Activated CD4-positive, alpha-beta T cell treated with anti-CD3 and anti-CD28 coated beads, Interleukin-2, amount 10 ng/mL, durations not matched to agents 7 days and 5 days (primary cell): ENCODE data around the gene ARHGAP26. TPM values are rescaled to one million over a fixed set of nuclear protein-coding genes. Genes with fewer than 3 reads are reported as not detected.
"Not testable (repeated sequence)": the region's sequence is repeated elsewhere in the genome, so short reads cannot be mapped to it uniquely, and the experiment has no call there.

Experiments
- CTCF ChIA-PET: fragments of 350-600 bp; sonication (Branson Sonifier 250); formaldehyde crosslinking; loops from one replicate; lab custom pipeline; 2021; ENCODE audit warnings: antibody characterized with exemption; lab: Charles Lee
- POLR2A ChIA-PET: fragments of 350-600 bp; sonication (Branson Sonifier 250); formaldehyde crosslinking; loops from one replicate; lab custom pipeline; 2021; ENCODE audit warnings: antibody characterized with exemption; lab: Charles Lee
- DNase-seq: peaks from one replicate; pipeline ENCODE4 v3.0.0-alpha.2; 2020
- H3K27ac Mint-ChIP-seq: one replicate; pipeline ENCODE4 v1.8.0; 2021; ENCODE audit warnings: mild to moderate bottlenecking, moderate library complexity, mixed read lengths
- H3K27me3 Mint-ChIP-seq: one replicate; pipeline ENCODE4 v1.8.0; 2021; ENCODE audit warnings: mixed read lengths
- H3K36me3 Mint-ChIP-seq: one replicate; pipeline ENCODE4 v1.8.0; 2021; ENCODE audit warnings: low read depth, mixed read lengths
- H3K4me1 Mint-ChIP-seq: one replicate; pipeline ENCODE4 v1.8.0; 2021; ENCODE audit warnings: mixed read lengths
- H3K4me3 Mint-ChIP-seq: one replicate; pipeline ENCODE4 v1.8.0; 2021; ENCODE audit warnings: mild to moderate bottlenecking, moderate library complexity, mixed read lengths
- H3K9me3 Mint-ChIP-seq: one replicate; pipeline ENCODE4 v1.8.0; 2021; ENCODE audit warnings: mixed read lengths
- total RNA-seq, 2 experiments: library from RNA; stranded (reverse); gene quantifications; one replicate each; pipeline ENCODE4 v1.2.3, GENCODE V29; 2021

Gene ARHGAP26
- total RNA-seq, 2 experiments from 2014 or later, result 21.0 to 21.5 TPM

DNA sequence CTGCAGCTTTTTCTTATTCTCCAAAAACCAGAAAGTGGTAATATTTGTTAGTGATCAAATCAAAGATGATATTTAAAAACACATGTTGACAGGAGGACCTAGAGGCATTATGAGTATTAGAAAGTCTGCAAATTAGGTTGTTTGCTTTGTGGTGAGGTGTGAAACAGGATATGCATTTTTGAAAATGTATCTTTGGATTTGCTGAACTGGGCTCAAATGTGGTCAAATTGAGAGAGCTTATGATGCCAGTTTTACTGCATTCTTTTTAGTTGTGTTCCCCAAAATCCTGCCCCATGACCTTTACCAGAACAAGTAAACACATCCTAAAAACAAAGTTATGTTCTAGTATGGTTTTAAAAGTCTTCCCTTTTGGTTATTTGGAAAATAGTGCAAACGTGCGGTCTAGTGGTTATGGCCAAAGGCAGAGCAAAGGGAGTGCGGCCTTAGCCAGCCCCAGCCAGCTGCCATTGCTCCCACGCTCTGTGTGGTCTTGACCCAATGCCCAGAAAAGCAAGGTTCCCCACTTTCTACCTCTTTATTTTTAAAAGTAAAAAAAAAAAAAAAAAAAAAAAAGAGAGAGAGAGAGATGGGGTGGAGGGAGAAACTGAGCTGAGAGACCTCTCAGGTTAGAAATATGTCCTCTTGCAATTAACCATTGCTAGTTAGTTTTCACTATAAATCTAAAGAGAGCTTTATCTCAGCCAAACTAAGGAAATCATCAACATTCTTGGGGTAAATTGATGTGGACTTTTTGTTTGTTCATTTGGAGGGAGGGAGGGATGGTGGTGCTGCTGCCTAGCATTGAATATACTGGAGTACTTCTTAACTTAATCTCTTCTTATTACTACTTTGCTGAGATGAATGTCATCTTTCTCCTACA lies 176.6 kb downstream of the ARHGAP26 start:
- peaks cover 21% of the 10 kb centered on the region for H3K4me1 Mint-ChIP-seq
- H3K9me3 Mint-ChIP-seq, result no peaks in the 10 kb centered on the region
- H3K36me3 Mint-ChIP-seq, result peaks cover 10% of the 10 kb centered on the region
- H3K27me3 Mint-ChIP-seq, result no peaks in the 10 kb centered on the region
- H3K27ac Mint-ChIP-seq, result peak overlapping the region; percentile 22
- DNase-seq, result no peak
- H3K4me3 Mint-ChIP-seq, result no peak overlapping the region
- ChIA-PET POLR2A (interaction anchor here (0.6 to 0.7 kb wide), 2 partner anchors 240 to 673 kb away, joined by 3 read pairs; no protein-coding TSS in a partner anchor), CTCF (interaction anchor here (0.6 kb wide), 1 partner anchor 180 kb away, joined by 3 read pairs; no protein-coding TSS in a partner anchor)

DNA sequence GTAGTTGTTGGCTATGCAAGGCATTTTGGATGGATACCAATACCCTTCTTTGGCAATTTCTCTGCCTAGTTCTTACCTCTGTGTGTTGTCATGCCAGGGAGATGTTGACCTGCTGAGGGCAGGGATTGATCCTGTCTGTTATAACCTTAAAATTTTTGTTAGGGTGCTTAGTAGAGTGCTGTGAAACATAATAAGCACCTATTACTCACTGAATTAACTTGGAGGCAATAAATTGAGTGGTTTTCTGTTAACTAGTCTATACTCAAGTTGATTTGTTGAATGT lies 177.2 kb downstream of the ARHGAP26 start:
- peaks cover 5% of the 10 kb centered on the region for H3K9me3 Mint-ChIP-seq
- peaks cover 10% of the 10 kb centered on the region for H3K36me3 Mint-ChIP-seq
- ChIA-PET CTCF (no interaction called here), POLR2A (no interaction called here)
- H3K4me1 Mint-ChIP-seq, result peaks cover 24% of the 10 kb centered on the region
- no peak overlapping the region for H3K27ac Mint-ChIP-seq
- H3K27me3 Mint-ChIP-seq, result no peaks in the 10 kb centered on the region
- no peak overlapping the region for H3K4me3 Mint-ChIP-seq
- no peak for DNase-seq

DNA sequence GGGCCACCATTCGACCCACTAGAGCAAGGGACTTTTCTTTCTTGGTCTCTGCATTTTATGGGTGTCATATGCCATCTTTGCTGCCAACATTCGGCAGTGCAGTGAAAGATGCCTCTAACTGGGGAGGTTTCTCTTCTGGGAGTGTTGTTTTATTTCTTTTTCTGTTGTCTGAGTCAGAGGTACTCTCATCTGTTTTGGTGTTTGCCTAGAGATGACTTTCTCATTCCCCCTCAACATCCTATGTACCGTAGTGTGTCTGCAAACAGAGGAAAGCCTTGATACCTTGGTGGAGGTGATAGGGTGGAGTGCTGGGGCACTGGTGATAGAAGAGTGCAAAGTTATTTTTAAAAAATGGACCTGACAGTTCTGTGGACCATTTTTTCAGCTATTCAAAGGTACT lies 182.1 kb downstream of the ARHGAP26 start:
- no peaks in the 10 kb centered on the region for H3K27me3 Mint-ChIP-seq
- no peak overlapping the region for H3K4me3 Mint-ChIP-seq
- ChIA-PET CTCF (interaction anchor here (0.7 to 1.2 kb wide), 2 partner anchors 12 to 17 kb away, joined by 3 to 4 read pairs; no protein-coding TSS in a partner anchor), POLR2A (no interaction called here)
- H3K4me1 Mint-ChIP-seq, result peaks cover 11% of the 10 kb centered on the region
- H3K9me3 Mint-ChIP-seq, result peaks cover 5% of the 10 kb centered on the region
- no peak overlapping the region for H3K27ac Mint-ChIP-seq
- no peak for DNase-seq
- peaks cover 16% of the 10 kb centered on the region for H3K36me3 Mint-ChIP-seq

DNA sequence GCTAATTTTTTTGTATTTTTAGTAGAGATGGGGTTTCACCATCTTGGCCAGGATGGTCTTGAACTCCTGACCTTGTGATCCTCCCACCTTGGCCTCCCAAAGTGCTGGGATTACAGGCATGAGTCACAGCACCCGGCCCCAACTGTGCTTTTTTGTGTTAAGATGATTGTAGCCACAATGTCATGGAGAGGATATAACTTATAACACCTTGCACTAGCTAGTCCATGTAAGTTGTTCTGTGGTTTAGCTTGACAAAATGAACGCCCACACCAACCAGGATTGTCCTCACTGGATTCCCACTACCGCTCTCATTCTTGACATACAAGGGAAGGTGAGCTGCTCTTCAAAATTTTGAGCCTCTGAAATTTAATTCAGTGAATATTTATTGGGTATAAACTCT lies 182.7 kb downstream of the ARHGAP26 start:
- H3K27ac Mint-ChIP-seq, H3K4me3 Mint-ChIP-seq, H3K27me3 Mint-ChIP-seq, H3K4me1 Mint-ChIP-seq, H3K9me3 Mint-ChIP-seq, DNase-seq, POLR2A ChIA-PET: not testable (repeated sequence)
- H3K36me3 Mint-ChIP-seq, result peaks cover 16% of the 10 kb centered on the region
- CTCF ChIA-PET, result interaction anchor here (0.7 to 1.2 kb wide), 2 partner anchors 12 to 16 kb away, joined by 3 to 4 read pairs; no protein-coding TSS in a partner anchor

DNA sequence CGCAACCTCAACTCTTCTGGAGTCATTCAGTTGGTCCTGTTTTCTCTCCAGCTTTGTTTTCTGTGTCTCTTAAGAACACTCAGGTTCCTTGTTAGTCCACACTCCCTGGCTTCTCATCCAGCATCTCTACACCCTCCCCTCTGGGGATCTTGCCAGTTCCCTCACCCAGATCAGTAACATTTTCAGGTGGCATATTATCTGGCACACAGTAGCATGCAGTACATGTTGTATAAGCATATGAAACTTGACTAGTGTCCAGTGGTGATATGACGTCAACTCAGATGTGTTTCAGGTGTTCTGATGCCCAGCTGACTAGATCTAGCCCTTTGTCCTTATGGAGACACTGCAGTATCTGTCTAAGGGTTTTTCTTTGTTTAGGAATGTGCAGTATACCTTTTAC lies 184.3 kb downstream of the ARHGAP26 start:
- DNase-seq, result no peak
- Mint-ChIP-seq H3K4me1 (peaks cover 13% of the 10 kb centered on the region), H3K36me3 (peaks cover 13% of the 10 kb centered on the region), H3K27me3 (no peaks in the 10 kb centered on the region), H3K4me3 (no peak overlapping the region), H3K27ac (no peak overlapping the region), H3K9me3 (peaks cover 7% of the 10 kb centered on the region)
- ChIA-PET CTCF (no interaction called here), POLR2A (no interaction called here)

DNA sequence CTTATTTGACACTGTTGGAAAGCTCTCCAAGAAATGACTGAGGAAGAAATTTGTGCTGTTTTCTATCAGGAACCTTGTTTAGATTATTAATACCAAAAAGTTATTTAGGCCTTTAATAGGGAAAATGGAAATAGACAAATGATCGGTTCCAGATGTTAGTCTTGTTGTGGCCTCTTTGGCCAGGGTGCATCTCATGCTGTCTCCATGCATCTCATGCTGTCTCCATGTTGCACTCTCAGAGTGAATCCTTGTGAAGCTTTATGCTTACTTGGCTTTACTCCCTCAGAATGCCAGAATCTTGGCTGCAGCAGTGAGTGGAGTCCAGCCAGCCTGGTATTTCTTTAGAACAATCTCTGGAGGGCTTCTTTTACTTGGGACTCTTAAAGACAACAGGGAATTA lies 185.5 kb downstream of the ARHGAP26 start:
- no peak for DNase-seq
- peaks cover 7% of the 10 kb centered on the region for H3K9me3 Mint-ChIP-seq
- H3K27ac Mint-ChIP-seq, result no peak overlapping the region
- peaks cover 12% of the 10 kb centered on the region for H3K4me1 Mint-ChIP-seq
- no peak overlapping the region for H3K4me3 Mint-ChIP-seq
- peaks cover 10% of the 10 kb centered on the region for H3K36me3 Mint-ChIP-seq
- POLR2A ChIA-PET, result no interaction called here
- H3K27me3 Mint-ChIP-seq, result no peaks in the 10 kb centered on the region
- CTCF ChIA-PET, result no interaction called here

DNA sequence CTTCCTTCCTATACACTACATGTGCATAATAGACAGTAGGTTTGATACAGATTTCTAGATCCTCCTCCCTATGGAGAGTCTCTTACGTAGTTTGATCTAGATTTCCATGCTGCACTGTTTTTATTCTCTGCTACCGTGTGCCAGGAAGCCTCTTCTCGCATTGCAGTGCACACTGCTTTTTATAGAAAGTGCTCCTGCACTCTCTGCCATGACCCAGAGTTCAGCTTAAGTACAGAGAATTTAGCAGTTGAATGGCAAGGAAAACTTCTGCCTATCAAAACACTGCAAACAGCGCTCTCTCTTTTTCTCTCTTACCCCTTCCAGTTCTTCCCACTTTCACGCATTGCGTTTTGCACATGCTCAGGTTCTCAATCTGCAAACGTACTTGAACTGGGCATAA lies 187.4 kb downstream of the ARHGAP26 start:
- Mint-ChIP-seq H3K27ac (no peak overlapping the region), H3K27me3 (no peaks in the 10 kb centered on the region), H3K36me3 (peaks cover 13% of the 10 kb centered on the region), H3K4me3 (no peak overlapping the region), H3K9me3 (peaks cover 4% of the 10 kb centered on the region), H3K4me1 (peaks cover 11% of the 10 kb centered on the region)
- CTCF ChIA-PET, result no interaction called here
- DNase-seq, result no peak
- POLR2A ChIA-PET, result no interaction called here

DNA sequence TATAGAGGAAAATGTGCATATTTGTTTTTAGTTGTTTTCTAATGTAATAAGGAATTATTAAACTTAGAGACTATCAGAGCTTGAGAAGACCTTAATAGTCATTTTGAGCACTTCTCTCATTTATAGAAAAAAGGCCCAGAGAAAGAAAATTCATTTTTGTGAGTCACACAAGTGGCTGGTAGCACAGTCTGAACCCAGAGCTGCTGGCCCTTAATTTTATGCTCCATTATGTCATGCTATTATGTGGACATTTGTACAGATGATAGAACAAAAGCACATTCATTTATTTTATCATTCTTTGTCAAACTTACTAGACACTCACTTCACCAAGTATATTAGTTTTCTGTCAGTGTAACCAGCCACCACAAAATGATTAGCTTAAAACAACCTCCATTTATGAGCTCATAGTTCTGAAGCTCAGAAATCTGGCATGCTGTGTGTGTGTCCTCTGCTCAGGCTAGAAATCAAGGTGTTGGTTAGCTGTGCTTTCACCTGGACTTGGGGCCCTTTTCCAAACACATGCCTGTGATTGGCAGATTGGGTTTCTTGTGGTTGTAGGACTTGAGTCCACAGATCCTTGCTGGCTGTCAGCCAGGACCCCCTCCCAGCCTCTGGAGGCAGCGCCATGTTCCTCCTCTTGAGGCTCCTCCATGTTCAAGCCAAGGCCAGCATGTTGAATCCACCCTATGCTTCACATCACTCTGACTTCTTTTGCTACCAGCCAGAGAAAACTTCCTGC lies 188.9 kb downstream of the ARHGAP26 start:
- peaks cover 4% of the 10 kb centered on the region for H3K9me3 Mint-ChIP-seq
- no peaks in the 10 kb centered on the region for H3K27me3 Mint-ChIP-seq
- ChIA-PET POLR2A (interaction anchor here (1.0 kb wide), 1 partner anchor 44 kb away, joined by 3 read pairs; no protein-coding TSS in a partner anchor), CTCF (interaction anchor here (0.6 to 1.4 kb wide), 5 partner anchors 10 to 820 kb away, joined by 3 to 5 read pairs (median 4); no protein-coding TSS in a partner anchor)
- peaks cover 15% of the 10 kb centered on the region for H3K36me3 Mint-ChIP-seq
- no peak overlapping the region for H3K27ac Mint-ChIP-seq
- no peak overlapping the region for H3K4me3 Mint-ChIP-seq
- H3K4me1 Mint-ChIP-seq, result peaks cover 11% of the 10 kb centered on the region
- no peak for DNase-seq

DNA sequence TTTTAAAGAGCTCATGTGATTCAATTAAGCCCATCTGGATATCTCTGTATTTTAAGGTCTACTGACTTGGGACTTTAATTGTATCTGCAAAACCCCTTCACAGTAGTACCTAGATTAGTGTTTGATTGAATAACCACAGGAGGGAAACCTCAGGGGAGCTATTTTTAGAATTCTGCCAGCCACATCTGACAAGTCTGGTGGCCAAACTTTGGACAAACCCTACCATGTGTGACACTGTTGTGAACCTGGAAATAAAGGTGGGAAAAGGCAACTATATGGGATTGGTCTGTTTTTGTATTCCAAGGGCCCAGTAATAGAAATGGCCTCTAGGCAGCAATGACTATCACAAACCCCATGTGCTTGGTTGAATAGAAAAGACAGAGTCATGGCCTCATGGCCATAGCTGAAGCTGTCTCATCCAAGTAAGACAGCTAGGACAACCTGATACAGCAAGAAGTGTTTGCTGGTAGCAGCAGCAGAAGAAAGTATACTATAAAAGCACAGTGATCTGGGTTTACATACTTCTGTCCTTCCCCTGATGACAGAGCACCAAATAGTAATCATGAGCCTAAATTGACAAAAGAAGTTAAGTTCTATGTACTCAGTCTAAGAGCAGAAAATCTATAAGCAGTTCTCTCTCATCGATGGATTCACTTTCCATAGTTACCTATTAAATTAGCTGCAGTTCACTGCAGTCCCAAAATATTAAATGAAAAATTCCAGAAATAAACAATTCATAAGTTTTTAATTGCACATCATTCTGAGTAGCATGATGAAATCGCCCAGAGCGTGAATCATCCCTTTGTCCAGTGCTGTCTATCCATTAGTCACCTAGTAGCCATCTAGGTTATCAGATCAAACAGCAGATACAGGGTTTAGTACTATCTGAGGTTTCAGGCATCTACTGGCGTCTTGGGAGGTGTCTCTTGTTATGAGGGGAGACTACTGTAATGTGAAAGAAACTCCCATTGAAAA lies 189.8 kb downstream of the ARHGAP26 start:
- no peak overlapping the region for H3K4me3 Mint-ChIP-seq
- H3K4me1 Mint-ChIP-seq, result peaks cover 11% of the 10 kb centered on the region
- ChIA-PET POLR2A (interaction anchor here (1.0 kb wide), 1 partner anchor 43 kb away, joined by 3 read pairs; no protein-coding TSS in a partner anchor), CTCF (interaction anchor here (0.6 to 1.5 kb wide), 6 partner anchors 9 to 948 kb away, joined by 3 to 5 read pairs (median 3); no protein-coding TSS in a partner anchor)
- H3K9me3 Mint-ChIP-seq, result peaks cover 4% of the 10 kb centered on the region
- no peak for DNase-seq
- H3K27me3 Mint-ChIP-seq, result no peaks in the 10 kb centered on the region
- no peak overlapping the region for H3K27ac Mint-ChIP-seq
- H3K36me3 Mint-ChIP-seq, result peaks cover 10% of the 10 kb centered on the region

DNA sequence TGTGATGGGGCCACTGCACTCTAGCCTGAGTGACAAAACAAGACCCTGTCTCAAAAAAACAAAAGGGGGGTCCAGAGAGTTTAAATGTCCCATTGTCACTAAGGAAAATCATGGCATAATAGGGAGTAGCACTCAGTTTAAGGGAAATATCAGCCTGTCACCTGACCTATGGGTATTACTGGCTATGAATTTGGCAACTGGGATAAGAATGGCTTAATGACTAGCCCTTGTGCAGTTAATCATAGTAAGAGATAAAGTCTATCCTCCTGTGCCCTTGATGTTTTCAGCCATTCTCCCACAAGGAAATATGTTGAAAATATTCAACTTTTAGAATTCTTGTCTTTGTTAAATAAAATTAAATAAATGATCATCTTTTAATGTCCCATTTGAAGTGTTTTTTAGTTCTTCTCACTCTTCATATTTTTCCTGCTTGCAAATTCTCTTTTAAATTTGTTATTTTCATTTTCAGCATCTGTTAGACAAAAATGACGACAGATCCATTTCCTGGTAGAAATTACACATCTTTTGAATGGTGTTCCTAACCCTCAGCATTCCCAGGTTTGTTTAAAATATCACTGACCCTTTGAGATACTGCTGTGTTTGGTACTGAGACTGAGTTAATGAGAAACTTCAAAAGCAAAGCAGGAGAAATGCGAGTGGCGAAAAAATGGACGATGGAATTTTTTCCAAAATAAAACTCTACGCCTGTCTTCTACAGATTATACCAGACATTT lies 191.4 kb downstream of the ARHGAP26 start:
- H3K9me3 Mint-ChIP-seq, result peaks cover 4% of the 10 kb centered on the region
- peaks cover 11% of the 10 kb centered on the region for H3K4me1 Mint-ChIP-seq
- H3K36me3 Mint-ChIP-seq, result peaks cover 10% of the 10 kb centered on the region
- ChIA-PET POLR2A (no interaction called here), CTCF (no interaction called here)
- H3K4me3 Mint-ChIP-seq, result no peak overlapping the region
- no peaks in the 10 kb centered on the region for H3K27me3 Mint-ChIP-seq
- no peak for DNase-seq
- H3K27ac Mint-ChIP-seq, result no peak overlapping the region

DNA sequence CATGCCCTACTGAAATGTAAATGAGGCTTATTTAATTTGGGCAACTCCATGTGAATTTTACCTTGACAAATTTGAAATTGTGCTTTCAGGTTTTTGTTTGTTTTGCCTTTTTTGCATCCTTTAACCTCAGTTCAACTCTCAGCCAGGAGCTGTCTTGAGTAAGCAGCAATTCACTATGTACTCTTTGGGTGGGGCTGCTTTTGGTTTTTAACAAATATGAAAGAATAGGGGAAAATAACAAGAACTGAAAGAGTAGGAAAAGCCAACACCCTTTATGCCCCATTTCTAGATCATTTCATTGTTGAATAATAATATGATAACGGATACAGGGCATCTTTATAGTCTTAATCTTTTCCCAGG lies 192.0 kb downstream of the ARHGAP26 start:
- H3K9me3 Mint-ChIP-seq, result peaks cover 4% of the 10 kb centered on the region
- CTCF ChIA-PET, result no interaction called here
- no peak for DNase-seq
- H3K4me1 Mint-ChIP-seq, result peaks cover 11% of the 10 kb centered on the region
- H3K36me3 Mint-ChIP-seq, result peaks cover 10% of the 10 kb centered on the region
- POLR2A ChIA-PET, result no interaction called here
- no peak overlapping the region for H3K27ac Mint-ChIP-seq
- no peaks in the 10 kb centered on the region for H3K27me3 Mint-ChIP-seq
- H3K4me3 Mint-ChIP-seq, result no peak overlapping the region
